ENCODE measurements around the gene IFI44L.

Gene IFI44L

DNA sequence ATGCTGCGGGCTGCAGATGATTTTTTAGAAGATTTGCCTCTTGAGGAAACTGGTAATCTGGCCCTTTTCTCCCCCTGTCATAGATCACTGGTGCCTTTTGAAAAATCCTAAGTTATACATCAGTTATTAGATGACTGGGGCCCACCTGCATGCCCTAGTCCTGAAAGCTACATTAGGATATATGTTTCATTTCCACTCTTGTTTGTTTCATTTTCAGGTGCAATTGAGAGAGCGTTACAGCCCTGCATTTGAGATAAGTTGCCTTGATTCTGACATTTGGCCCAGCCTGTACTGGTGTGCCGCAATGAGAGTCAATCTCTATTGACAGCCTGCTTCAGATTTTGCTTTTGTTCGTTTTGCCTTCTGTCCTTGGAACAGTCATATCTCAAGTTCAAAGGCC lies 21.3 kb downstream of the IFI44L start:
- no peak for DNase-seq
- Histone ChIP-seq H3K4me3 (ENCODE audit: low read depth, low read length) (no peak overlapping the region), H3K9me3 (no peaks in the 10 kb centered on the region), H3K36me3 (no peaks in the 10 kb centered on the region), H3K27me3 (no peaks in the 10 kb centered on the region), H3K4me1 (no peaks in the 10 kb centered on the region)
- TF ChIP-seq, protein P1, sequence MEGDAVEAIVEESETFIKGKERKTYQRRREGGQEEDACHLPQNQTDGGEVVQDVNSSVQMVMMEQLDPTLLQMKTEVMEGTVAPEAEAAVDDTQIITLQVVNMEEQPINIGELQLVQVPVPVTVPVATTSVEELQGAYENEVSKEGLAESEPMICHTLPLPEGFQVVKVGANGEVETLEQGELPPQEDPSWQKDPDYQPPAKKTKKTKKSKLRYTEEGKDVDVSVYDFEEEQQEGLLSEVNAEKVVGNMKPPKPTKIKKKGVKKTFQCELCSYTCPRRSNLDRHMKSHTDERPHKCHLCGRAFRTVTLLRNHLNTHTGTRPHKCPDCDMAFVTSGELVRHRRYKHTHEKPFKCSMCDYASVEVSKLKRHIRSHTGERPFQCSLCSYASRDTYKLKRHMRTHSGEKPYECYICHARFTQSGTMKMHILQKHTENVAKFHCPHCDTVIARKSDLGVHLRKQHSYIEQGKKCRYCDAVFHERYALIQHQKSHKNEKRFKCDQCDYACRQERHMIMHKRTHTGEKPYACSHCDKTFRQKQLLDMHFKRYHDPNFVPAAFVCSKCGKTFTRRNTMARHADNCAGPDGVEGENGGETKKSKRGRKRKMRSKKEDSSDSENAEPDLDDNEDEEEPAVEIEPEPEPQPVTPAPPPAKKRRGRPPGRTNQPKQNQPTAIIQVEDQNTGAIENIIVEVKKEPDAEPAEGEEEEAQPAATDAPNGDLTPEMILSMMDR (IDR thresholded peaks at IDR 0.05; ENCODE audit: low read depth, low read length): no peak

DNA sequence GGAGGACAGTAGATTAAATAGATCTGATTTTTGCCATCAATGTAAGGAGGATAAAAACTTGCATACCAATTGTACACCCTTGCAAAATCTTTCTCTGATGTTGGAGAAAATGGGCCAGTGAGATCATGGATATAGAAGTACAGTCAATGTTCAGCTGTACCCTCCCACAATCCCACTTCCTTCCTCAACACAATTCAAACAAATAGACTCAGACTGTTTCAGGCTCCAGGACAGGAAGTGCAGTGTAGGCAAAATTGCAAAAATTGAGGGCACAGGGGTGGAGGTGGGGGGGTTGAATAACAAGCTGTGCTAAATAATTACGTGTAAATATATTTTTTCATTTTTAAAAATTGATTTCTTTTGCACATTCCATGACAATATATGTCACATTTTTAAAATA lies 25.5 kb downstream of the IFI44L start:
- TF ChIP-seq, protein P1 (IDR thresholded peaks at IDR 0.05; ENCODE audit: low read depth, low read length): no peak
- H3K4me3 ChIP-seq (ENCODE audit: low read depth, low read length): no peak overlapping the region
- DNase-seq: no peak
- no peaks in the 10 kb centered on the region for H3K27me3 ChIP-seq
- H3K4me1 ChIP-seq: no peaks in the 10 kb centered on the region
- H3K9me3 ChIP-seq: no peaks in the 10 kb centered on the region
- no peaks in the 10 kb centered on the region for H3K36me3 ChIP-seq

DNA sequence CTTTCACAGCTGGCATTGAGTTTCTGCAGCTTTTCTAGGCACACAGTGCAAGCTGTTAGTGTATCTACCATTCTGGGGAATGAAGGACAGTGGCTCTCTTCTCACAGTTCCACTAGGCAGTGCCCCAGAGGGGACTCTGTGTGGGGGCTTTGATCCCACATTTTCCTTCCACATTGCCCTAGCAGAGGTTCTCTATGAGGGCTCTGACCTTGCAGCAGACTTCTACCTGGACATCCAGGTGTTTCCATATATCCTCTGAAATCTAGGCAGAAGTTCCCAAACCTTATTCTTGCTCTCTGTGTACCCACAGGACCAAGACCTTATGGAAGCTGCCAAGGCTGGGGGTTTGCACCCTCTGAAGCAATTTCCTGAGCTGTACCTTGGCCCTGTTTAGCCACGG lies 27.0 kb downstream of the IFI44L start:
- H3K4me3 ChIP-seq (ENCODE audit: low read depth, low read length): no peak overlapping the region
- no peaks in the 10 kb centered on the region for H3K36me3 ChIP-seq

DNA sequence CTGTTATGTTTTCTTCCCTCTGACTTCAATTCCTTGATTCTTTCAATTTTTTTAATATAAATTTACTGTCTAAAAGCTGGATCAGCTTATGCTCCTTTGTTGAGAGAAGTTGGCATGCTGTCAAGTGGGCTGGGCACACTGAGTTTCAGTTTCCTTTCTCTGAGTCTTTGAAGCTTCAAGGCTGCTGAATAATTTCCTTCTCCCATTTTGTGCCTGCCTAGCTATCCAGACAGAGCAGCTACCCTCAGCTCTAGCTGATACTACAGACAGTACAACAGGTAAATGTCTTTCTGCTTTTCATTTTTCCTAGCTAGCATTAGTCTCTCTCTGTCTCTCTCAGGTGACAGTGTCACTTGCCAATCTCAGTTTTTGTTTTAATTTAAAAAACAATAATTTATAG lies 29.4 kb downstream of the IFI44L start, which contains the start of gene IFI44:
TSS of gene IFI44 (plus strand) at position 204 of the 400 bp plus-strand sequence. CDS start 365 bp downstream, outside the sequence.
- no peak within 1 kb of the TSS for H3K4me3 ChIP-seq (ENCODE audit: low read depth, low read length)
- DNase-seq: no peak
- no peaks in the 10 kb centered on the region for H3K9me3 ChIP-seq
- TF ChIP-seq, protein P1 (IDR thresholded peaks at IDR 0.05; ENCODE audit: low read depth, low read length): no peak
- no peaks in the 10 kb centered on the region for H3K36me3 ChIP-seq
- H3K4me1 ChIP-seq: no peaks in the 10 kb centered on the region
- H3K27me3 ChIP-seq: no peaks in the 10 kb centered on the region

More for the DNA sequence above, 27.0 kb downstream of the IFI44L start:
- Histone ChIP-seq H3K4me1 (no peaks in the 10 kb centered on the region), H3K27me3 (no peaks in the 10 kb centered on the region), H3K9me3 (no peaks in the 10 kb centered on the region)
- no peak for DNase-seq
- TF ChIP-seq, protein P1 (IDR thresholded peaks at IDR 0.05; ENCODE audit: low read depth, low read length): no peak

DNA sequence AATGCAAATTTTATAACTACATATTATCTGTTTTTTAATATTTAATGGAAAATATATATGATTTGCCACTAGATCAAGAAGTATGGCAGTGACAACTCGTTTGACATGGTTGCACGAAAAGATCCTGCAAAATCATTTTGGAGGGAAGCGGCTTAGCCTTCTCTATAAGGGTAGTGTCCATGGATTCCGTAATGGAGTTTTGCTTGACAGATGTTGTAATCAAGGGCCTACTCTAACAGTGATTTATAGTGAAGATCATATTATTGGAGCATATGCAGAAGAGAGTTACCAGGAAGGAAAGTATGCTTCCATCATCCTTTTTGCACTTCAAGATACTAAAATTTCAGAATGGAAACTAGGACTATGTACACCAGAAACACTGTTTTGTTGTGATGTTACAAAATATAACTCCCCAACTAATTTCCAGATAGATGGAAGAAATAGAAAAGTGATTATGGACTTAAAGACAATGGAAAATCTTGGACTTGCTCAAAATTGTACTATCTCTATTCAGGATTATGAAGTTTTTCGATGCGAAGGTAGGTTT lies 29.9 kb downstream of the IFI44L start:
- H3K36me3 ChIP-seq: no peaks in the 10 kb centered on the region

DNA sequence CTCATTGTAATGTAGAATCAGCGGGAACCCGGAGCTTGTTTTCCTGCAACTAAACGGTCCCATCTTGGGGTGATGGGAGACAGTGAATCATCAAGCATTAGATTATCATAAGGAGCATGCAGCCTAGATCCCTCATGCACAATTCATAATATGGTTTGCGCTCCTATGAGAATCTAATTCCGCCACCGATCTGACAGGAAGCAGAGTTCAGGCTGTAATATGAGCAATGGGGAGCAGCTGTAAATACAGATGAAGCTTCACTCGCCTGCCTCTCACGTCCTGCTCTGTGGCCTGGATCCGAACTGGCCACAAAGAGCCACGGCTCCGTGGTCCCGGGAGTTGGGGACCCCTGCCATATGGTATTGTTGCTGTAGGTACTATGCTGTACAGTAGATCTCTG lies 31.0 kb downstream of the IFI44L start:
- Histone ChIP-seq H3K4me1 (no peaks in the 10 kb centered on the region), H3K27me3 (no peaks in the 10 kb centered on the region), H3K9me3 (no peaks in the 10 kb centered on the region), H3K36me3 (no peaks in the 10 kb centered on the region), H3K4me3 (ENCODE audit: low read depth, low read length) (no peak overlapping the region)
- TF ChIP-seq, protein P1 (IDR thresholded peaks at IDR 0.05; ENCODE audit: low read depth, low read length): no peak
- DNase-seq: no peak

More for the DNA sequence above, 29.9 kb downstream of the IFI44L start:
- no peak for DNase-seq
- no peaks in the 10 kb centered on the region for H3K4me1 ChIP-seq
- H3K9me3 ChIP-seq: no peaks in the 10 kb centered on the region
- H3K27me3 ChIP-seq: no peaks in the 10 kb centered on the region
- no peak overlapping the region for H3K4me3 ChIP-seq (ENCODE audit: low read depth, low read length)
- TF ChIP-seq, protein P1 (IDR thresholded peaks at IDR 0.05; ENCODE audit: low read depth, low read length): no peak
